Measurements from ENCODE around the gene UNC13D. TPM values are rescaled to one million over a fixed set of nuclear protein-coding genes. Genes with fewer than 3 reads are reported as not detected.

UNC13D gene
- total RNA-seq, 2 donors from 2014 or later = 25.9 to 35.0 TPM

- no peaks in the 10 kb centered on the region for H3K9me3 ChIP-seq
- no peak overlapping the region for H3K4me3 ChIP-seq
- no peaks in the 10 kb centered on the region for H3K36me3 ChIP-seq
- H3K9ac ChIP-seq (ENCODE audit: low read depth in 2 of 2, low read length in 2 of 2) = no peak overlapping the region
- DNase-seq = no peak
- peaks cover 5% of the 10 kb centered on the region for H3K4me1 ChIP-seq
- TF ChIP-seq, protein P1, sequence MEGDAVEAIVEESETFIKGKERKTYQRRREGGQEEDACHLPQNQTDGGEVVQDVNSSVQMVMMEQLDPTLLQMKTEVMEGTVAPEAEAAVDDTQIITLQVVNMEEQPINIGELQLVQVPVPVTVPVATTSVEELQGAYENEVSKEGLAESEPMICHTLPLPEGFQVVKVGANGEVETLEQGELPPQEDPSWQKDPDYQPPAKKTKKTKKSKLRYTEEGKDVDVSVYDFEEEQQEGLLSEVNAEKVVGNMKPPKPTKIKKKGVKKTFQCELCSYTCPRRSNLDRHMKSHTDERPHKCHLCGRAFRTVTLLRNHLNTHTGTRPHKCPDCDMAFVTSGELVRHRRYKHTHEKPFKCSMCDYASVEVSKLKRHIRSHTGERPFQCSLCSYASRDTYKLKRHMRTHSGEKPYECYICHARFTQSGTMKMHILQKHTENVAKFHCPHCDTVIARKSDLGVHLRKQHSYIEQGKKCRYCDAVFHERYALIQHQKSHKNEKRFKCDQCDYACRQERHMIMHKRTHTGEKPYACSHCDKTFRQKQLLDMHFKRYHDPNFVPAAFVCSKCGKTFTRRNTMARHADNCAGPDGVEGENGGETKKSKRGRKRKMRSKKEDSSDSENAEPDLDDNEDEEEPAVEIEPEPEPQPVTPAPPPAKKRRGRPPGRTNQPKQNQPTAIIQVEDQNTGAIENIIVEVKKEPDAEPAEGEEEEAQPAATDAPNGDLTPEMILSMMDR (IDR thresholded peaks at IDR 0.05) = no peak
- H3K27ac ChIP-seq = no peak overlapping the region
- no peaks in the 10 kb centered on the region for H3K27me3 ChIP-seq
- intact Hi-C loops (cut with DNase I) = no loop called here
Measured at GRCh38 chr17:75839942-75840798, 4.0 kb downstream of the UNC13D start.

DNA sequence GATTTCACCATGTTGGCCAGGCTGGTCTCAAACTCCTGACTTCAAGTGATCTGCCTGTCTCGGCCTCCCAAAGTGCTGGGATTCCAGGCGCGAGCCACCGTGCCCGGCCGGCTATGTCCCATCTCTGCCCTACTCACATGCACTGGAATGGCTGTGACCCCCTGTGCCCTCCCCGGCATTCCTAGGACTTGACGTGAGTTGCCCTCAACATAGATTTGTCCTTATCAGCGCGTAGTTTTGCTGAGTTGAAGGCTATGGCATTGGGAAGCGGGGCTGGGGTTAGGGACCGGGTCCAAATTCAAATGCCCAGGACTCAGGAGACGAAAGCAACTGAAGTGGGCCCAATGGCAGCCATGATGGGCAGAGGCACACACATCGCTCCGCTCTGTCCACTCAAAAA, 5.8 kb downstream of the UNC13D start:
- intact Hi-C loops (cut with DNase I) = no loop called here
- no peaks in the 10 kb centered on the region for H3K36me3 ChIP-seq

DNA sequence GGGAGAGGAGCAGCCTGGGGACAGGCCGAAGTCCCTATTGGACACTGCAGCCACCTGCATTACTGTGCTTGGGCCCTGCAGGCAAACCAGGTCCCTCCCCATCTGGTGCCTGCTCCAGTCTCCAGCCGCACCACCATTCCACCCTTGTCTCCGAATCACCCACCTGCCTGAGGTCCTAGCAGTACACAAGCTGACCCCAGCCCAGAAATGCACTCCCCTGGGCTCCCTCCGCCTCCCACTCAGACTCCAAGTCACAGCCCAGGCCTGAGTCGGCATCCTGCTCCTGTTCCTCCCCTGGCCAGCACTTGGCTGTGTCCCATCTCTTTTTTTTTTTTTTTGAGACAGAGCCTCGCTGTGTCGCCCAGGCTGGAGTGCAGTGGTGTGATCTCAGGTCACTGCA, 6.3 kb downstream of the UNC13D start:
- TF ChIP-seq, protein P1 (IDR thresholded peaks at IDR 0.05) = no peak
- Histone ChIP-seq H3K9me3 (no peaks in the 10 kb centered on the region), H3K4me1 (no peaks in the 10 kb centered on the region), H3K27ac (no peak overlapping the region), H3K27me3 (no peaks in the 10 kb centered on the region), H3K4me3 (no peak overlapping the region), H3K36me3 (no peaks in the 10 kb centered on the region), H3K9ac (ENCODE audit: low read depth in 2 of 2, low read length in 2 of 2) (no peak overlapping the region)
- DNase-seq = no peak
- intact Hi-C loops (cut with DNase I) = no loop called here

More for the DNA sequence above, 5.8 kb downstream of the UNC13D start:
- Histone ChIP-seq H3K4me1 (no peaks in the 10 kb centered on the region), H3K9me3 (no peaks in the 10 kb centered on the region), H3K9ac (ENCODE audit: low read depth in 2 of 2, low read length in 2 of 2) (no peak overlapping the region), H3K4me3 (no peak overlapping the region), H3K27me3 (no peaks in the 10 kb centered on the region), H3K27ac (no peak overlapping the region)
- TF ChIP-seq, protein P1 (IDR thresholded peaks at IDR 0.05) = no peak
- no peak for DNase-seq

GRCh38 chr17:75836605-75837004, 7.6 kb downstream of the UNC13D start:
- Histone ChIP-seq H3K36me3 (no peaks in the 10 kb centered on the region), H3K27me3 (no peaks in the 10 kb centered on the region), H3K27ac (no peak overlapping the region), H3K4me1 (no peaks in the 10 kb centered on the region), H3K9me3 (no peaks in the 10 kb centered on the region), H3K4me3 (no peak overlapping the region), H3K9ac (ENCODE audit: low read depth in 2 of 2, low read length in 2 of 2) (no peak overlapping the region)
- TF ChIP-seq, protein P1 (IDR thresholded peaks at IDR 0.05) = no peak
- intact Hi-C loops (cut with DNase I) = no loop called here
- no peak for DNase-seq

DNA sequence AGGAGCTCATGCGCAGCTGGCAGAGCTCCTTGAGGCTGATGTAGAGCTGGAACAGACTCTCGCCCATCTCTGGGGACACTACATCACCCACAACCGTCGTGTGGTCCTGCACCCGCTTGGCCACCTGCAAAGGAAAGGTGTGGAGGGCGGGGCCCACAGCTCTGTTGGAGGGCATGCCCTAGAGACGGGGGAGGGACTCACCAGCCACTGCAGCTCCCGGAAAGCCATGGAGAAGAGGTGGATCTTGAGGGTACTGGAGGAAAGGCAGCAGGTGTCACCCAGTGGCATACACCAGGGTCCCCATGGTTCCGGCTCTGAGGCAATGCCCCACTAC, 8.6 kb downstream of the UNC13D start:
- DNase-seq = no peak
- Histone ChIP-seq H3K9me3 (no peaks in the 10 kb centered on the region), H3K27ac (no peak overlapping the region), H3K4me3 (no peak overlapping the region), H3K36me3 (no peaks in the 10 kb centered on the region), H3K27me3 (no peaks in the 10 kb centered on the region), H3K9ac (ENCODE audit: low read depth in 2 of 2, low read length in 2 of 2) (no peak overlapping the region), H3K4me1 (no peaks in the 10 kb centered on the region)
- TF ChIP-seq, protein P1 (IDR thresholded peaks at IDR 0.05) = no peak
- intact Hi-C loops (cut with DNase I) = no loop called here

All from colonic mucosa (tissue), 4 donors.